Measurements from ENCODE around the gene LMCD1. TPM values are rescaled to one million over a fixed set of nuclear protein-coding genes. Genes with fewer than 3 reads are reported as not detected.

Gene LMCD1
- total RNA-seq, 3 donors from 2014 or later (not counting 1 experiment from before 2014, with no cell fraction given), result not detected

DNA sequence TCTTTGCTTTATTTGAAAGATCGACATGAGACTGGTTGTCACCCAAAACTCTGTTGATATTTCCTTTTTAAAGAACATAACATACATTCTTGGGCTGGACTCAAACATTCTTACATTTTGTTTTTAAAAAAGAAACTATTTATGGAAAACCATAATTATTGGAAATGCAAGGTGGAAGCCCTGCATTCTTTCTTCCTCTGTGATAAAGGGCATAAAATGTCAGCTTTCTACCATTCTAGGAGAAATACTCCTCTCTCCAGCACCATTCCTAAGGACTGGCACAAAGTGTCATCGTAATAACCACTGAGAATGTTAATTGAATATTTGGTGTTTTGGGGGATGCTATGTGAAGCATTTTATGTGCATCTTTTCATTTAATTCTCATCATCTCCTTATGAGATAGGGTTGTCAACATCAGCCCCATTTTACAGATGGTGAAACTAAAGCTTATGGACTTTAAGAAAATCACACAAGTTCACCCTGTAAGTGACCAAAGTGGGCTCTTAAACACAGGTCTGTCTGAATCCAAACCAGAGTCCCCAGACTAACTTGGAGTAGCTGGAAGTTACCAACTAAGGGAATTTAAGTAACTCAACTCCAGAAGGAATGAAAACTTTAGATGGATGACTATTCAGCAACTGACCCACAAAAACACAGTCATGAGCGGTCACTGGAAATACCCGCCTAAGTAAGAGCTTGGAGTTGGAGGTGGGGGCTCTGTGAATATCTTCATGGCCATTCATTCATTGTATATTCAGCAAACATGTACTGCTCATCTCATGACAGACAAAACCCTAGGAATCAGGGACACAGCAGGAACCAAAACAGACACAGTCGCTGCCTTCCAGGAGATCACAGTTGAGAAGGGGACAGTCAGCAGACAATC lies 45.9 kb upstream of the LMCD1 start:
- 90% methylated on average over 2 of the region's 5 CpGs for WGBS (ENCODE audit: insufficient coverage)

DNA sequence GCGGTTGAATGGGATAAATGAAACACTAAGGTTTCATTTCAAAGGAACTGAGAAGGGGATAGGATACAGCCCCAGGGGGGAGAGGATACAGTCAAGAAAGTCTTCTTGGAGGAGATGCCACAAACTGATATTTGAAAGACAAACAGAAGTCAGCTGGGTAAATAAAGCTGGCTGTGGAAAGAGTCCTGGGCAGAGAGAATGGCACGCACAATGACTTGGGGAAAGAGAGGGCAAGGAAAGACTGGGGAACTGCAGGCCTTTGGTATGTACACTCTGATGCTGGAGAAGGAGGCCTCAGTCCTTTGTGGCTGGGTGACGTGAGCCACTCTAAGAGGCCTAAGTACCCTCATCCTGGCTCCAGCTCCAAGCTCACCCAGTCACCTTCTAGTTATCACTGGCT lies 45.2 kb upstream of the LMCD1 start:
- intact Hi-C loops (cut with micrococcal nuclease), result no loop called here
- Histone ChIP-seq H3K36me3 (ENCODE audit: control insufficient read depth, insufficient read depth, low read length) (no peaks in the 10 kb centered on the region), H3K27me3 (ENCODE audit: control insufficient read depth, insufficient read depth, low read length) (no peaks in the 10 kb centered on the region), H3K27ac (ENCODE audit: low read length) (no peak overlapping the region), H3K4me1 (ENCODE audit: control insufficient read depth, insufficient read depth, low read length) (no peaks in the 10 kb centered on the region), H3K9me3 (ENCODE audit: control insufficient read depth, insufficient read depth, low read length) (no peaks in the 10 kb centered on the region), H3K4me3 (ENCODE audit: low read length) (no peak overlapping the region)
- Mint-ChIP-seq H3K9me3 (no peaks in the 10 kb centered on the region), H3K4me3 (no peak overlapping the region), H3K4me1 (no peaks in the 10 kb centered on the region), H3K36me3 (no peaks in the 10 kb centered on the region), H3K27ac (no peak overlapping the region), H3K27me3 (ENCODE audit: low read depth in 2 of 2) (peaks cover 6 to 7% of the 10 kb centered on the region in 2 donors)
- TF ChIP-seq, protein P1, sequence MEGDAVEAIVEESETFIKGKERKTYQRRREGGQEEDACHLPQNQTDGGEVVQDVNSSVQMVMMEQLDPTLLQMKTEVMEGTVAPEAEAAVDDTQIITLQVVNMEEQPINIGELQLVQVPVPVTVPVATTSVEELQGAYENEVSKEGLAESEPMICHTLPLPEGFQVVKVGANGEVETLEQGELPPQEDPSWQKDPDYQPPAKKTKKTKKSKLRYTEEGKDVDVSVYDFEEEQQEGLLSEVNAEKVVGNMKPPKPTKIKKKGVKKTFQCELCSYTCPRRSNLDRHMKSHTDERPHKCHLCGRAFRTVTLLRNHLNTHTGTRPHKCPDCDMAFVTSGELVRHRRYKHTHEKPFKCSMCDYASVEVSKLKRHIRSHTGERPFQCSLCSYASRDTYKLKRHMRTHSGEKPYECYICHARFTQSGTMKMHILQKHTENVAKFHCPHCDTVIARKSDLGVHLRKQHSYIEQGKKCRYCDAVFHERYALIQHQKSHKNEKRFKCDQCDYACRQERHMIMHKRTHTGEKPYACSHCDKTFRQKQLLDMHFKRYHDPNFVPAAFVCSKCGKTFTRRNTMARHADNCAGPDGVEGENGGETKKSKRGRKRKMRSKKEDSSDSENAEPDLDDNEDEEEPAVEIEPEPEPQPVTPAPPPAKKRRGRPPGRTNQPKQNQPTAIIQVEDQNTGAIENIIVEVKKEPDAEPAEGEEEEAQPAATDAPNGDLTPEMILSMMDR (IDR thresholded peaks at IDR 0.05), result no peak
- no peak for ATAC-seq
- WGBS (ENCODE audit: insufficient coverage), result 98% methylated on average over 3 of the region's 3 CpGs
- DNase-seq, result no peak

More for the DNA sequence above, 45.9 kb upstream of the LMCD1 start:
- DNase-seq, result no peak
- no peak overlapping the region for H3K4me3 ChIP-seq (ENCODE audit: low read length)
- TF ChIP-seq, protein P1 (IDR thresholded peaks at IDR 0.05), result no peak
- no peaks in the 10 kb centered on the region for H3K36me3 ChIP-seq (ENCODE audit: control insufficient read depth, insufficient read depth, low read length)
- intact Hi-C loops (cut with micrococcal nuclease), result no loop called here
- no peak for ATAC-seq
- Mint-ChIP-seq H3K4me1 (no peaks in the 10 kb centered on the region), H3K9me3 (no peaks in the 10 kb centered on the region), H3K27me3 (ENCODE audit: low read depth in 2 of 2) (peaks cover 0 to 7% of the 10 kb centered on the region in 2 donors), H3K27ac (no peak overlapping the region), H3K4me3 (no peak overlapping the region), H3K36me3 (no peaks in the 10 kb centered on the region)
- H3K27ac ChIP-seq (ENCODE audit: low read length), result no peak overlapping the region
- H3K27me3 ChIP-seq (ENCODE audit: control insufficient read depth, insufficient read depth, low read length), result no peaks in the 10 kb centered on the region
- H3K9me3 ChIP-seq (ENCODE audit: control insufficient read depth, insufficient read depth, low read length), result no peaks in the 10 kb centered on the region
- H3K4me1 ChIP-seq (ENCODE audit: control insufficient read depth, insufficient read depth, low read length), result no peaks in the 10 kb centered on the region

DNA sequence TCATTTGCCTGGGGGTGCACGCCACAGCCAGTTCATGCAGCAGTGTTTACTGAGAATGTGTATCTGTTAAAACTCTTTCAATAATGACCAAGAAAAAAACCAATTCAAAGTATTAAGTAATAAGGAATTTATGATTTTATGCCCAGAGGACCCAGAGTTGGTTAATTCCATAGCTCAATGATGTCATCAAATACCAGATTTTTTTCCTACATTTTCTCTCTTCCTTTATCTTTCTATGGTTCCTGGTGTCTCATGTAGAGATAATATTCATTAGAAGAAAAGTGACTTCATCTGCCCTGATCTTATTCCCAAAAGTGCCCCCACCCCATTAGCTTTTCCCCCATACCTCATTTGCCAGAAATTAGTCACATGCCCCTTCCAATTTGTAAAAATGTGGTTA lies 44.6 kb upstream of the LMCD1 start:
- no peak overlapping the region for H3K27ac Mint-ChIP-seq

More for the DNA sequence above, 44.6 kb upstream of the LMCD1 start:
- no peaks in the 10 kb centered on the region for H3K9me3 Mint-ChIP-seq
- no peaks in the 10 kb centered on the region for H3K27me3 ChIP-seq (ENCODE audit: control insufficient read depth, insufficient read depth, low read length)
- H3K27me3 Mint-ChIP-seq (ENCODE audit: low read depth in 2 of 2), result peaks cover 7 to 8% of the 10 kb centered on the region in 2 donors
- no peaks in the 10 kb centered on the region for H3K36me3 ChIP-seq (ENCODE audit: control insufficient read depth, insufficient read depth, low read length)
- no peak overlapping the region for H3K27ac ChIP-seq (ENCODE audit: low read length)
- ATAC-seq (no peak), DNase-seq (no peak)
- H3K4me3 ChIP-seq (ENCODE audit: low read length), result no peak overlapping the region
- WGBS (ENCODE audit: insufficient coverage), result no CpG with 5 or more reads among the region's 1 CpG
- H3K4me3 Mint-ChIP-seq, result no peak overlapping the region
- H3K4me1 ChIP-seq (ENCODE audit: control insufficient read depth, insufficient read depth, low read length), result no peaks in the 10 kb centered on the region
- intact Hi-C loops (cut with micrococcal nuclease), result no loop called here
- TF ChIP-seq, protein P1 (IDR thresholded peaks at IDR 0.05), result no peak
- no peaks in the 10 kb centered on the region for H3K36me3 Mint-ChIP-seq
- H3K9me3 ChIP-seq (ENCODE audit: control insufficient read depth, insufficient read depth, low read length), result no peaks in the 10 kb centered on the region
- no peaks in the 10 kb centered on the region for H3K4me1 Mint-ChIP-seq
